Activated CD4-positive, alpha-beta T cell treated with anti-CD3 and anti-CD28 coated beads for 36 hours (primary cell): ENCODE data around the gene ANKS1B. TPM values are rescaled to one million over a fixed set of nuclear protein-coding genes. Genes with fewer than 3 reads are reported as not detected.
"Not testable (repeated sequence)": the region's sequence is repeated elsewhere in the genome, so short reads cannot be mapped to it uniquely, and the experiment has no call there.

Experiments
- ATAC-seq: fragments of 200-7000 bp; cut with Tn5 transposase; one replicate; pipeline ENCODE4 v1.10.0; 2021; ENCODE audit warnings: mild to moderate bottlenecking, moderate library complexity
- CTCF ChIA-PET: fragments of 350-600 bp; sonication (Branson Sonifier 250); formaldehyde crosslinking; loops from one replicate; lab custom pipeline; 2021; ENCODE audit warnings: antibody characterized with exemption; lab: Charles Lee
- POLR2A ChIA-PET: fragments of 350-600 bp; sonication (Branson Sonifier 250); formaldehyde crosslinking; loops from one replicate; lab custom pipeline; 2021; ENCODE audit warnings: antibody characterized with exemption, inconsistent platforms; lab: Charles Lee
- DNase-seq: peaks from one replicate; pipeline ENCODE4 v3.0.0-alpha.2; 2020
- H3K27ac Mint-ChIP-seq: one replicate; pipeline ENCODE4 v1.8.0; 2021; ENCODE audit warnings: mixed read lengths
- H3K27me3 Mint-ChIP-seq: one replicate; pipeline ENCODE4 v1.8.0; 2021; ENCODE audit warnings: mixed read lengths
- H3K36me3 Mint-ChIP-seq: one replicate; pipeline ENCODE4 v1.8.0; 2021; ENCODE audit warnings: low read depth, mixed read lengths
- H3K4me1 Mint-ChIP-seq: one replicate; pipeline ENCODE4 v1.8.0; 2021; ENCODE audit warnings: mixed read lengths
- H3K4me3 Mint-ChIP-seq: one replicate; pipeline ENCODE4 v1.8.0; 2021; ENCODE audit warnings: mild to moderate bottlenecking, moderate library complexity, mixed read lengths
- H3K9me3 Mint-ChIP-seq: one replicate; pipeline ENCODE4 v1.8.0; 2021; ENCODE audit warnings: low read depth, mixed read lengths
- intact Hi-C, 2 experiments: fragments of 100-400 bp; cut with DNase I in 1 of 2; cut with micrococcal nuclease in 1 of 2; formaldehyde crosslinking; loops; one replicate each; pipeline versions ENCODE4 v1.14.2 to v1.15.1; 2022 to 2024; cut with DNase I, micrococcal nuclease
- total RNA-seq, 2 experiments: library from RNA; stranded (reverse); gene quantifications; one replicate each; pipeline ENCODE4 v1.2.3, GENCODE V29; 2021

Gene ANKS1B
- total RNA-seq, 2 experiments from 2014 or later, result 0.19 to 0.73 TPM

DNA sequence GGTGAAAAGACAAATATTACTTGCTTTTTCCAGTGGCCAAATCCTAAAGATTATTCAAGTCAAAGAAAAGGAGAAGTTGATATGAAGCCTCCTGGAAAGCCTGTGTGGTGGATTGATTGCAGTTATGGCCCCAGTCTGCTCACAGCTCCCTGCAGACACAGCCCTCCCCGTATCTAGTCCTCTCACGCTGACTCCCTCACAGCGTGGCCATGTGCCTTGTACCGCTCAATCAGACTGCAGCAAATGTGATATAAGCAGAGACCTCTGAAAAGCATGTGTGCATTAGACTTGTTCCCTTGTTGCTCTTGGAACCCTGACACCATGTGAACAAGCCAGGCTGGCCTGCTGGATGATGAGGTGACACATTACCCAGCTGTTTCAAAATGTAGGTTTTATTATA, 735.2 kb downstream of the ANKS1B start:
- Mint-ChIP-seq H3K4me1 (no peaks in the 10 kb centered on the region), H3K27me3 (no peaks in the 10 kb centered on the region), H3K27ac (no peak overlapping the region), H3K9me3 (peaks cover 1% of the 10 kb centered on the region), H3K36me3 (no peaks in the 10 kb centered on the region), H3K4me3 (no peak overlapping the region)
- intact Hi-C loops, result no loop called here
- CTCF ChIA-PET, result interaction anchor here (0.6 to 1.3 kb wide), 4 partner anchors 18 to 111 kb away, joined by 3 to 5 read pairs (median 3); no protein-coding TSS in a partner anchor
- POLR2A ChIA-PET, result no interaction called here
- DNase-seq (no peak), ATAC-seq (no peak)

DNA sequence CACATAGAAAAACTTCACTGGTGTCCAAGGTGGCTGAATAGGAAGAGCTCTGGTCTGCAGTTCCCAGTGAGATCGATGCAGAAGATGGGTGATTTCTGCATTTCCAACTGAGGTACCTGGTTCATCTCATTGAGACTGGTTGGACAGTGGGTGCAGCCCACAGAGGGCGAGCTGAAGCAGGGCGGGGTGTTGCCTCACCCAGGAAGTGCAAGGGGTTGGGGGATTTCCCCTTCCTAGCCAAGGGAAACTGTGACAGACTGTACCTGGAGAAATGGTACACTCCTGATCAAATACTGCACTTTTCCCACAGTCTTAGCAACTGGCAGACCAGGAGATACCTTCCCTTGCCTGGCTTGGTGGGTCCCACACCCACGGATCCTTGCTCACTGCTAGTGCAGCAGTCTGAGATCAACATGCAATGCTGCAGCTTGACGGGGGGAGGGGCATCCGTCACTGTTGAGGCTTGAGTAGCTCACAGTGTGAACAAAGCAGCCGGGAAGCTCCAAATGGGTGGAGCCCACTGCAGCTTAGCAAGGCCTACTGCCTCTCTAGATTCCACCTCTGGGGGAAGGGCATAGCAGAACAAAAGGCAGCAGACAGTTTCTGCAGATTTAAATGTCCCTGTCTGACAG, 746.7 kb downstream of the ANKS1B start:
- H3K4me1 Mint-ChIP-seq, H3K27ac Mint-ChIP-seq, intact Hi-C loops, ATAC-seq, H3K27me3 Mint-ChIP-seq, H3K36me3 Mint-ChIP-seq, POLR2A ChIA-PET, H3K4me3 Mint-ChIP-seq: not testable (repeated sequence)
- peak; percentile 15 for DNase-seq
- CTCF ChIA-PET, result interaction anchor here (0.6 kb wide), 1 partner anchor 11 kb away, joined by 7 read pairs; no protein-coding TSS in a partner anchor
- peaks cover 13% of the 10 kb centered on the region for H3K9me3 Mint-ChIP-seq

DNA sequence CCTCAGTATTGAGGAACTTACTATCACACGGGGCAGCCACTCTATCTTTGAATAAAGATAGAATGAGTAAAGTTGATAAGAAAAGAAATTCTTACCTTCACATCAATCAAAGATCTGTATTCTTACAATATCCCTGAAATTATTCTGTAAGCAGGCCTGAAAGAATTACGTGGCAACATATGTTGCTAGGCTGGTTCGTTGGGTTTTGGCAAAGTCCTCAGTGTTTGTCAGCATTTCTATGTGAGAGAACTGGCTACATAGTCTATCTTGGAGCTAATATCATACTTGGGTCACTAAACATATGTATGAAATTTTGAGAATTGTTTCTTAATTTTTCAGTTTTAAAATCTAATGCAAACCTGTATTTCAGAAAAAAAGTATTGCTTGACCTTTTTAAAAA, 749.4 kb downstream of the ANKS1B start:
- Mint-ChIP-seq H3K4me3 (no peak overlapping the region), H3K27ac (no peak overlapping the region), H3K4me1 (no peaks in the 10 kb centered on the region), H3K27me3 (no peaks in the 10 kb centered on the region), H3K36me3 (no peaks in the 10 kb centered on the region), H3K9me3 (peaks cover 7% of the 10 kb centered on the region)
- no peak for ATAC-seq
- intact Hi-C loops, result no loop called here
- DNase-seq, result no peak
- ChIA-PET CTCF (no interaction called here), POLR2A (no interaction called here)

DNA sequence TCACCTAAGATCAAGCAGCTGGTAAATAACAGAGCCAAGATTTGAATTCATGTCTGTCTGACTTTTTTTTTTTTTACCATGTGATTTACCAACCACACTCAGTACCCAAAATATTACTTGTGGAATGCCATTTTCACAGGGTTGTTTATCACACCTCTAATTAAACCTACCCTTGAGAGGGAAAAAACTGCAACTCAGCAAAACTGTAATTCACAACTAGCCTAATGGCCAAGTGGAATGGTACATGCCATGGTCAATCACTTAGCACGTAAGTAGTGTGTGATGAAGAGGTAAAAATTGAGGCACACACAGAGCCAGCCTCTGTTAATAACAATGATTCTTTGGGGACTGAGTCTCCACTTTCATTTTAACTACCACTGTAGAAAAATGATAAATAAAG, 750.0 kb downstream of the ANKS1B start:
- H3K27me3 Mint-ChIP-seq, result no peaks in the 10 kb centered on the region
- H3K36me3 Mint-ChIP-seq, result no peaks in the 10 kb centered on the region
- H3K4me1 Mint-ChIP-seq, result no peaks in the 10 kb centered on the region
- CTCF ChIA-PET, result no interaction called here
- no peak for ATAC-seq
- intact Hi-C loops, result no loop called here
- no peak overlapping the region for H3K4me3 Mint-ChIP-seq
- peaks cover 2% of the 10 kb centered on the region for H3K9me3 Mint-ChIP-seq
- no peak overlapping the region for H3K27ac Mint-ChIP-seq
- DNase-seq, result no peak
- POLR2A ChIA-PET, result no interaction called here

DNA sequence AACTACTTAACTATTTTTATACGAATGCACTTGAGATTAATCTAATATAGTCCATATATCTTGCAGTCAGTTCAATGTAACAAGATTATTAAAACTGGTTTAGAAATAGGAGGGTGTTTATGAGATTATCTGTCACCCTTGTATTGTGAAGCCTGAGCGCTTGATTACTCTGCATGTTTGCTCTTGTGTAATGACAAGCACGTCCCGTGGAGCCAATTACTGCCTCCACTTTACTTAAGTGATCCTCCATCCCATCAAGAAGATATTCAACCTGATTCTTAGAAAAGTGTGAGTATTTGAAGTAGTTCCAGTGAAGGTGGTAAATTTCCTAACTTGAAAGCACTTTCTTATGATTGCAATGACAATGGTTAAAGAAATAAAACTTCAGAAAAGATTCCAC, 752.4 kb downstream of the ANKS1B start:
- no peaks in the 10 kb centered on the region for H3K27me3 Mint-ChIP-seq
- H3K27ac Mint-ChIP-seq, result no peak overlapping the region
- H3K4me3 Mint-ChIP-seq, result no peak overlapping the region
- intact Hi-C loops, result no loop called here
- POLR2A ChIA-PET, result no interaction called here
- CTCF ChIA-PET, result interaction anchor here (0.7 to 1.4 kb wide), 2 partner anchors 17 to 85 kb away, joined by 3 to 5 read pairs; no protein-coding TSS in a partner anchor
- H3K4me1 Mint-ChIP-seq, result no peaks in the 10 kb centered on the region
- H3K9me3 Mint-ChIP-seq, result peaks cover 2% of the 10 kb centered on the region
- no peak for ATAC-seq
- no peak for DNase-seq
- no peaks in the 10 kb centered on the region for H3K36me3 Mint-ChIP-seq

DNA sequence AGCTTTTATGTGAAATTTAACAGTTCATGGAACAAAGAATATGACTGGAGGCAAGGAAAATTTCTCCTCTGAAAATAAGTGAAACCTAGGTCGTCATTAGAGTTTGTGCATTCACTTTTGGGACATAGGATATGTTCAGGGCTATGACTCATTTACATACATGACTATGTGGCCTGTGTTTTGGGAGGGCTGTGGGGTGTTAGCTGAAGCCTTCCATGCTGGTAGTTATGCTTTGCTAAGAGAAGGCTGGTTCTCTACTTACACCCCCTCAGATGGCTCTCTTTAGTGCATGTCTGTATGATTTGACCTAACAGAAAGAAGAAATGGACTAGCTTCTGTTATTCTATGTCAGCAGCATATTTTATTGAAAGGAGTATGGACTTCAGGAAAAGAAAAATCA, 753.7 kb downstream of the ANKS1B start:
- no peak overlapping the region for H3K4me3 Mint-ChIP-seq
- ATAC-seq, result no peak
- DNase-seq, result no peak
- POLR2A ChIA-PET, result no interaction called here
- intact Hi-C loops, result no loop called here
- no peaks in the 10 kb centered on the region for H3K36me3 Mint-ChIP-seq
- H3K9me3 Mint-ChIP-seq, result no peaks in the 10 kb centered on the region
- no peak overlapping the region for H3K27ac Mint-ChIP-seq
- H3K4me1 Mint-ChIP-seq, result no peaks in the 10 kb centered on the region
- CTCF ChIA-PET, result interaction anchor here (1.0 to 1.4 kb wide), 2 partner anchors 17 to 18 kb away, joined by 3 to 5 read pairs; no protein-coding TSS in a partner anchor
- no peaks in the 10 kb centered on the region for H3K27me3 Mint-ChIP-seq

DNA sequence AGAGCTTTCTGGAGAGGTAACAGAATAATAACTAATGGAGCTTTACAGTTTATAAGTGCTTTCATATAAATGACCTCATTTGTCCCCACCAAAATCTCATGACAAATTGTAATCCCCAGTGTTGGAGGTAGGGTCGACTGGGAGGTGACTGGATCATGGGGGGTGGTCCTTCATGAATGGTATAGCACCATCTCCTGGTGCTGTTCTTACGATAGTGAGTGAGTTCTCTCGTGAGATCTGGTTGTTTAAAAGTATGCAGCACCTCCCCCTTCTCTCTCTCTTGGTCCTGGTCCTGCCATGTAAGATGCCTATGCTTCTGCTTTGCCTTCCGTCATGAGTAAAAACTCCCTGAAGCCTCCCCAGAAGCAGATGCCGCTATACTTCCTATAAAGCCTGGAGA, 760.5 kb downstream of the ANKS1B start:
- POLR2A ChIA-PET, result no interaction called here
- ATAC-seq, result no peak
- intact Hi-C loops, result no loop called here
- no peaks in the 10 kb centered on the region for H3K27me3 Mint-ChIP-seq
- H3K4me3 Mint-ChIP-seq, result no peak overlapping the region
- H3K4me1 Mint-ChIP-seq, result no peaks in the 10 kb centered on the region
- H3K9me3 Mint-ChIP-seq, result no peaks in the 10 kb centered on the region
- no peak for DNase-seq
- no peak overlapping the region for H3K27ac Mint-ChIP-seq
- no peaks in the 10 kb centered on the region for H3K36me3 Mint-ChIP-seq
- CTCF ChIA-PET, result interaction anchor here (0.6 kb wide), 1 partner anchor 872 kb away, joined by 3 read pairs; no protein-coding TSS in a partner anchor

DNA sequence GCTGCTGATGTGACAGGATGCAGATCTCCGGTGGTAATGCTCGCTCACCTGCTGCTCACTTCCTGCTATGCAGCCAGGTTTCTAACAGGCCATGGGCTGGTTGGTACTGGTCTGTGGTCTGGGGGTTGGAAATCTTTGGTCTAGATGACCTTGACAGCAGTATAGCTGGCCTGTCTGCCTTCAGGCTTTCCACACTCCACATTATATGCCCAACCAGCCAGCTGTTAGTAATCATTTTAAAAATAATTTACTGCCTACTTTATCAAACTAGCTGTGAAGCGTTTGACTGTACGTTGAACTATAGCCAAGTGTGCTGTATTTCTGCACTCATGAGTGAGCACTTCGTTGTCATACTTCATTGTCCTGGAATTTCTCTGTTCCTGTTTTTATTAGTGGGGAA, 761.2 kb downstream of the ANKS1B start:
- H3K27me3 Mint-ChIP-seq, result no peaks in the 10 kb centered on the region
- DNase-seq, result no peak
- H3K4me1 Mint-ChIP-seq, result no peaks in the 10 kb centered on the region
- POLR2A ChIA-PET, result no interaction called here
- ATAC-seq, result no peak
- CTCF ChIA-PET, result no interaction called here
- H3K27ac Mint-ChIP-seq, result no peak overlapping the region
- no peak overlapping the region for H3K4me3 Mint-ChIP-seq
- H3K9me3 Mint-ChIP-seq, result no peaks in the 10 kb centered on the region
- no peaks in the 10 kb centered on the region for H3K36me3 Mint-ChIP-seq
- intact Hi-C loops, result no loop called here

DNA sequence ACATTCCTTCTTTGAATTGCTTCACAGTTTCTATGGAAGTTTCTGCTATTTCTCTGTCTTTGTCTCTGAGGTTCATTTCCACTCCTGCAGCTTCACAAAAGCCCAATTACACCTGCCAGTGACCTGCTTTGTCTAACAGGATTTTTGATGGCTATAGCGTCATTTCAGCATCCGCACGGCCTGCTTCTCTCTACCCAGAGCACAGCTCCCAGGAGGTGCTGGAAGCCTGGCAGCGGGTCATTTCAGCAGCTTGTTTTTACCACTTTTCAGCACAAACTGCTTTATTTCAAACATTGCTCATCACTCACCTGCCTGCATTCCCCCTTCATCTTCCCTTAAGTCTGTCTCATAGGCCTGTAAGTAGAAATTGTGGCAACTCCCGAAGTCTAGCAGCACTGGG, 771.7 kb downstream of the ANKS1B start:
- Mint-ChIP-seq H3K4me1 (no peaks in the 10 kb centered on the region), H3K27ac (no peak overlapping the region), H3K4me3 (no peak overlapping the region), H3K27me3 (no peaks in the 10 kb centered on the region), H3K36me3 (no peaks in the 10 kb centered on the region), H3K9me3 (peaks cover 12% of the 10 kb centered on the region)
- DNase-seq (no peak), ATAC-seq (no peak)
- intact Hi-C loops, result no loop called here
- ChIA-PET POLR2A (no interaction called here), CTCF (no interaction called here)

DNA sequence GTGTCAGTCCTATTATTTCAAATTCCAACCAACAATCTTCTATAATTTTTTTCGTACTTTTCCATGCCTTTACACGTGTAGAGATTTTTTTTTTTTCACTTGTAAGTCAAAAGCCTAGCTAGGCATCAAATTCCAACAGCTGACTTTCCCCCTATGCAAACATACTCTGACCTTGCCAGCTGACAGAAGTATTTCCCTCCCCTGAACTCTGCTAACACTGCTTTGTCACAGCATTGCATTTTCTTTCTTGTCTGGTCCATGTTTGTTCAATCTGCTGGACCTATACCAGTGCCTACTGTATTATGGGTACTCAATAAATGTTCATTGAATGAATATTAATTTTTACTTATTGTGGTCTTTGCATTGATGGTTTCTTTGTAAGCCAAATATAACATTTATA, 772.5 kb downstream of the ANKS1B start:
- no peaks in the 10 kb centered on the region for H3K4me1 Mint-ChIP-seq
- ChIA-PET CTCF (no interaction called here), POLR2A (no interaction called here)
- no peak for DNase-seq
- H3K36me3 Mint-ChIP-seq, result no peaks in the 10 kb centered on the region
- no peak for ATAC-seq
- no peaks in the 10 kb centered on the region for H3K27me3 Mint-ChIP-seq
- H3K9me3 Mint-ChIP-seq, result peaks cover 12% of the 10 kb centered on the region
- intact Hi-C loops, result no loop called here
- H3K4me3 Mint-ChIP-seq, result no peak overlapping the region
- no peak overlapping the region for H3K27ac Mint-ChIP-seq

DNA sequence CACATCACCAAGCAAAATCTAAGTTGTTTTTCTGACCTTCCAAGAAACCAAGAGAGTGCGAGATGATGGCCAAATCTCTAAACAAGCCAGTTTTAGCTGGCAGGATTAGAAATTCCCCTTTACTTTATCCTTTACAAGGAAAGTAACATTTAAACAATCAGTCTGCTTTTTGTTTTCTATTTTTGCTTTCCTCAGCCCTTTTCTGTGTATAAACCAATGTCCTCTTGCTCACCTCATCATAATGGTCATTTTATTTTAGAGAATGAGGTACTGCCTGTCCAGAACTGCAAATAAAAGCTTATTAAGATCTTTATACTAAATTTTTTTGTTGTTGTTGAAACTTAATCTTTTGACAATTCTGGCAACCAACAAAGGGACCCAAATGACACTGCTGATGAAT, 779.6 kb downstream of the ANKS1B start:
- intact Hi-C loops, result loop anchor here in 1 of 2 experiments (5.0 kb wide), 1 partner anchor 417 kb away; no protein-coding TSS in a partner anchor
- DNase-seq (no peak), ATAC-seq (no peak)
- peaks cover 5% of the 10 kb centered on the region for H3K9me3 Mint-ChIP-seq
- POLR2A ChIA-PET, result no interaction called here
- H3K27me3 Mint-ChIP-seq, result no peaks in the 10 kb centered on the region
- no peak overlapping the region for H3K4me3 Mint-ChIP-seq
- no peaks in the 10 kb centered on the region for H3K36me3 Mint-ChIP-seq
- no peak overlapping the region for H3K27ac Mint-ChIP-seq
- CTCF ChIA-PET, result no interaction called here
- no peaks in the 10 kb centered on the region for H3K4me1 Mint-ChIP-seq

DNA sequence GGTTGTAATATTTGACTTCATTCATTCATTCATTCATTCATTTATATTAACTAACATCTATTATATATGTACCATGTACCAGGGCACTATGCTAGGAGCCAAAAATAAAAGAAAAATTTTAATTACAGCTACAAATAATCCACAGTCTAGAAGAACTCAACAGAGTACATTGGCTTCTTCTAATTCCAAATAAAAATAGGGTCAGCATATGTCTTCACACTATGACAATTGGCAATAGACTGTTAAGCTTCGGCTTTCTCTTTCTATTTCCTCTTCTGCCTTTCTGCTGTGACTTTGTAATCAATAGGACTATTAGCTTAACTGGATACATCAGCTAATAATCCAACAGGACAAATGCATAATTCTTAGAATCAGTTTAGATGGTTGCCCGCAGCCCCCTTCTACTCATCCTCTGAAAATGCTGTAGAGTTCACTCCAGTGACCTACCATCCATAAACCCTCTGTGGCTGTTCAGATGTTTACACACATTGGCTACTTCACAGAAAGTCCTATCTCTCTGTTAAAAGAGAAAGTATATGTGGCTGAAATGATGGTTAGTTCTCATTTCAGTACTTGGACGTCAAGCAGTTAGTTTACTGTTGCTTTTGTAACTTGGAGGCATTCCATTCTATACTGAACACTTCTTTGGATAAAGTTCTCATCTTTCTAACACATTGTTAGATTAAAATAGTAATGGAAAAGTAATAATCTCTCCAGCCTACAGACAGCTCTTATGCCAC, 782.7 kb downstream of the ANKS1B start:
- ChIA-PET POLR2A (no interaction called here), CTCF (no interaction called here)
- no peaks in the 10 kb centered on the region for H3K36me3 Mint-ChIP-seq
- H3K9me3 Mint-ChIP-seq, result no peaks in the 10 kb centered on the region
- DNase-seq (no peak), ATAC-seq (no peak)
- no peaks in the 10 kb centered on the region for H3K27me3 Mint-ChIP-seq
- no peak overlapping the region for H3K27ac Mint-ChIP-seq
- no peak overlapping the region for H3K4me3 Mint-ChIP-seq
- intact Hi-C loops, result no loop called here
- no peaks in the 10 kb centered on the region for H3K4me1 Mint-ChIP-seq
